Measurements from ENCODE around the gene ASNSD1. TPM values are rescaled to one million over a fixed set of nuclear protein-coding genes. Genes with fewer than 3 reads are reported as not detected.

The ASNSD1 gene
- total RNA-seq (47.0 TPM), polyA plus RNA-seq (44.0 TPM)
- long read RNA-seq, donor 1: 0 reads
- long read RNA-seq, donor 2, transcript ASNSD1-201 (6 exons, 2,450 nt): major isoform, 14 of 42 reads
- long read RNA-seq, donor 2, transcript ASNSD1-209 (4 exons, 581 nt): minor isoform, 10 of 42 reads
- long read RNA-seq, donor 2, partial matches to known transcripts: 16 of 42 reads
- long read RNA-seq, donor 2, other reads (novel, unspliced or antisense): 0 of 42 reads
- long read RNA-seq, donor 3, transcript ASNSD1-201 (6 exons, 2,450 nt): major isoform, 13 of 26 reads
- long read RNA-seq, donor 3, partial matches to known transcripts: 9 of 26 reads
- long read RNA-seq, donor 3, other reads (novel, unspliced or antisense): 0 of 26 reads
- long read RNA-seq, donor 4, transcript ASNSD1-209 (4 exons, 581 nt): minor isoform, 5 of 11 reads
- long read RNA-seq, donor 4, transcript ASNSD1-201 (6 exons, 2,450 nt): major isoform, 6 of 11 reads
- long read RNA-seq, donor 4, partial matches to known transcripts: 0 of 11 reads
- long read RNA-seq, donor 4, other reads (novel, unspliced or antisense): 0 of 11 reads
- long read RNA-seq, donor 5, transcript ASNSD1-201 (6 exons, 2,450 nt): major isoform, 19 of 60 reads
- long read RNA-seq, donor 5, transcript ASNSD1-209 (4 exons, 581 nt): minor isoform, 12 of 60 reads
- long read RNA-seq, donor 5, partial matches to known transcripts: 25 of 60 reads
- long read RNA-seq, donor 5, other reads (novel, unspliced or antisense): 0 of 60 reads
- long read RNA-seq, donor 6, transcript ASNSD1-201 (6 exons, 2,450 nt): major isoform, 6 of 17 reads
- long read RNA-seq, donor 6, partial matches to known transcripts: 6 of 17 reads
- long read RNA-seq, donor 6, other reads (novel, unspliced or antisense): 0 of 17 reads
- long read RNA-seq, donor 7, transcript ASNSD1-201 (6 exons, 2,450 nt): major isoform, 14 of 30 reads
- long read RNA-seq, donor 7, partial matches to known transcripts: 6 of 30 reads
- long read RNA-seq, donor 7, other reads (novel, unspliced or antisense): 5 of 30 reads
- long read RNA-seq, donor 8, partial matches to known transcripts: 0 of 8 reads
- long read RNA-seq, donor 8, other reads (novel, unspliced or antisense): 0 of 8 reads
- long read RNA-seq, donor 9, transcript ASNSD1-201 (6 exons, 2,450 nt): major isoform, 9 of 13 reads
- long read RNA-seq, donor 9, partial matches to known transcripts: 0 of 13 reads
- long read RNA-seq, donor 9, other reads (novel, unspliced or antisense): 0 of 13 reads
- long read RNA-seq, donor 10, transcript ASNSD1-201 (6 exons, 2,450 nt): major isoform, 12 of 22 reads
- long read RNA-seq, donor 10, transcript ASNSD1-209 (4 exons, 581 nt): minor isoform, 10 of 22 reads
- long read RNA-seq, donor 10, partial matches to known transcripts: 0 of 22 reads
- long read RNA-seq, donor 10, other reads (novel, unspliced or antisense): 0 of 22 reads

DNA sequence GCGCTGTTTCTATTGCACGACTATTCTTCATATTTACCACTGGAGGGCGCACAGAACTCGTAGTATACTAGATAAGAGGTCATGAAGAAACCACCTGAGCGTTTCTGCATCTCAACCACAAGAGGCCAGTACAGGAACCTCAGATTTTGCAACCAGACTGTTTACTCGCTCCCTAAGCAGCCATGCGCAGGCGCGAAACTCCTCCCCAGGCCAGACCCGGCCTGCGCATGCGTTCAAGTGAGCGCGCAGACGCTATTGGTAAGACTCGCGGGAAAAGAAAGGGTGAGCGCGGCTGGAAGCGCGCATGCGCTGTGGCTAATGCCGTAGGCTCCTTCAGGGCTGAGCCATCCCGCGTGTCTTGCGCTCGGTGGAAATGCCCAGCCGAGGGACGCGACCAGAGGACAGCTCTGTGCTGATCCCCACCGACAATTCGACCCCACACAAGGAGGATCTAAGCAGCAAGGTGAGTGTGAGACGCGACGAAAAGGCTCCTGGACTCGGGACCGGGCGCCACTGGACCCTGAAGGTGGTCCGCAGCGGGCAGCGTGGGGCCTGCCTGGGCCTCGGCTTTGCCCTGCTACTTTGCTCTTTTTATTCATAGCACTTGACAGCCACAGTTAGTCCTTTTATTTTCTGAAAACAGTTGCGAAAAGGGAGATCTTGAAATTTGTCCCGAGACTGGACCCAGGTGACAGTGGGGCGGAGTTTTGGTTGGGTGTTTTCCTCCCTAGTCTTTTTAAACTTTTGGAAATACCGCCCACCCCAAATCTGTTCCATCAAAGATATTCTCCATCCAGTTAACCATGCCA lies at the start of gene ASNSD1:
TSS of gene ASNSD1 (plus strand) at position 312 of the 809 bp plus-strand sequence. CDS start 4,674 bp downstream, outside the sequence.
- WGBS: under 1% methylated on average over 46 of the region's 46 CpGs
- Histone ChIP-seq H3K27ac (ENCODE audit: low read depth in 1 of 2, low read length in 1 of 2) (peak within 1 kb of the TSS; percentile 29 to 84), H3K36me3 (ENCODE audit: control insufficient read depth in 2 of 2, insufficient read depth in 2 of 2, low read length in 1 of 2) (peaks cover 0 to 7% of the 10 kb centered on the region in 2 donors), H3K9me3 (ENCODE audit: control insufficient read depth in 2 of 2, insufficient read depth in 1 of 2, low read length in 1 of 2) (no peaks in the 10 kb centered on the region), H3K27me3 (ENCODE audit: control insufficient read depth in 2 of 2, insufficient read depth in 1 of 2, low read length in 1 of 2) (no peaks in the 10 kb centered on the region), H3K4me1 (ENCODE audit: control insufficient read depth in 2 of 2, insufficient read depth in 2 of 2, low read length in 2 of 2) (peaks cover 17 to 28% of the 10 kb centered on the region in 2 donors), H3K4me3 (ENCODE audit: low read length in 2 of 2) (peak within 1 kb of the TSS; percentile 66 to 72)
- DNase-seq (ENCODE audit: low read depth in 6 of 9, low spot score in 9 of 9): peak; percentile 99 to 100 (median 99)

- H3K27ac ChIP-seq (ENCODE audit: low read depth in 1 of 2, low read length in 1 of 2): no peak overlapping the region
- 32% methylated on average over 6 of the region's 6 CpGs for WGBS
Observed at GRCh38 chr2:189613077-189613636, 48.1 kb upstream of the ASNSD1 start.

DNA sequence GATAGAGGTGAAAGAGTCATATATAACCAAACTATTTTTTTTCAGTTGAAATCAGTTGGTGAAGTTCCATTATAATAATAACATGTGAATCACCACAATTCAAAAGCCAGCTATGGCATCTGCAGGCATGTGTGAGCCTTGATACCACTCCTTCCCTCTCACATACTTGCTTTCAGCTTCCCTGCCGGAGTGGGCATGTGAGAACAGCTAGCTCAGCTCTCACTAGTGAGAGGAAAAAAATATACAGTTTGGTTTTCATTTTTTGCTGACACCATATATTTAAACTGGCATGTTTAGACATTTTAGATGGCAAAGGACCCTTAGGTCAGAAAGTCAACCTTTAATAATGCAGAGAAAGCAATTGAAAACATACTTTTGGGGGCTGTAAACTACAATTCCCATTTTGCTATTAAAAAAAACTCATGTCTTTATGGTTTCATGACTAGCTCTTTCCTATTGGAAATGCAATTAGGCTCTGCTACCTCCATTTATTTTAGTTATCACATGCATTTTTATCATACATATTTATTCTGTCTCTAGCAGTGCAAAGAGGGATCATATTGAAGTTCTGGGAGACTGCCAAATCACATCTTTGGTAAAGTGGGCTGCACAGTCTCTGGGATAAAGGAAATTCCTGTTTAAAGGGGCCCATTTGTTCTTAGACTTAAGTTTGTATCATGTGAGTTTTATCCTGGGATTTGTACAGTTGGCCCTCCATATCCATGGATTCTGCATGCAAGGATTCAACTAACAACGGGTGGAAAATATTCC lies 47.4 kb upstream of the ASNSD1 start:
- no peak for DNase-seq (ENCODE audit: low read depth in 6 of 9, low spot score in 9 of 9)
- Histone ChIP-seq H3K9me3 (ENCODE audit: control insufficient read depth in 2 of 2, insufficient read depth in 1 of 2, low read length in 1 of 2) (no peaks in the 10 kb centered on the region), H3K27ac (ENCODE audit: low read depth in 1 of 2, low read length in 1 of 2) (no peak overlapping the region), H3K27me3 (ENCODE audit: control insufficient read depth in 2 of 2, insufficient read depth in 1 of 2, low read length in 1 of 2) (no peaks in the 10 kb centered on the region), H3K36me3 (ENCODE audit: control insufficient read depth in 2 of 2, insufficient read depth in 2 of 2, low read length in 1 of 2) (no peaks in the 10 kb centered on the region), H3K4me3 (ENCODE audit: low read length in 2 of 2) (no peak overlapping the region), H3K4me1 (ENCODE audit: control insufficient read depth in 2 of 2, insufficient read depth in 2 of 2, low read length in 2 of 2) (no peaks in the 10 kb centered on the region)
- 74% methylated on average over 2 of the region's 2 CpGs for WGBS

More at GRCh38 chr2:189613077-189613636, 48.1 kb upstream of the ASNSD1 start:
- DNase-seq (ENCODE audit: low read depth in 6 of 9, low spot score in 9 of 9): no peak
- no peaks in the 10 kb centered on the region for H3K4me1 ChIP-seq (ENCODE audit: control insufficient read depth in 2 of 2, insufficient read depth in 2 of 2, low read length in 2 of 2)
- no peaks in the 10 kb centered on the region for H3K36me3 ChIP-seq (ENCODE audit: control insufficient read depth in 2 of 2, insufficient read depth in 2 of 2, low read length in 1 of 2)
- H3K27me3 ChIP-seq (ENCODE audit: control insufficient read depth in 2 of 2, insufficient read depth in 1 of 2, low read length in 1 of 2): no peaks in the 10 kb centered on the region
- H3K4me3 ChIP-seq (ENCODE audit: low read length in 2 of 2): no peak overlapping the region
- H3K9me3 ChIP-seq (ENCODE audit: control insufficient read depth in 2 of 2, insufficient read depth in 1 of 2, low read length in 1 of 2): no peaks in the 10 kb centered on the region

GRCh38 chr2:189614585-189614984 lies 46.7 kb upstream of the ASNSD1 start:
- 98% methylated on average over 4 of the region's 4 CpGs for WGBS

GRCh38 chr2:189618197-189618596 lies 43.1 kb upstream of the ASNSD1 start:
- no peak overlapping the region for H3K27ac ChIP-seq (ENCODE audit: low read depth in 1 of 2, low read length in 1 of 2)
- no peaks in the 10 kb centered on the region for H3K9me3 ChIP-seq (ENCODE audit: control insufficient read depth in 2 of 2, insufficient read depth in 1 of 2, low read length in 1 of 2)
- H3K36me3 ChIP-seq (ENCODE audit: control insufficient read depth in 2 of 2, insufficient read depth in 2 of 2, low read length in 1 of 2): no peaks in the 10 kb centered on the region
- WGBS: 0% methylated on average over 1 of the region's 1 CpG
- no peak overlapping the region for H3K4me3 ChIP-seq (ENCODE audit: low read length in 2 of 2)
- DNase-seq (ENCODE audit: low read depth in 6 of 9, low spot score in 9 of 9): no peak
- no peaks in the 10 kb centered on the region for H3K27me3 ChIP-seq (ENCODE audit: control insufficient read depth in 2 of 2, insufficient read depth in 1 of 2, low read length in 1 of 2)
- H3K4me1 ChIP-seq (ENCODE audit: control insufficient read depth in 2 of 2, insufficient read depth in 2 of 2, low read length in 2 of 2): no peaks in the 10 kb centered on the region

More at GRCh38 chr2:189614585-189614984, 46.7 kb upstream of the ASNSD1 start:
- no peaks in the 10 kb centered on the region for H3K36me3 ChIP-seq (ENCODE audit: control insufficient read depth in 2 of 2, insufficient read depth in 2 of 2, low read length in 1 of 2)
- H3K27me3 ChIP-seq (ENCODE audit: control insufficient read depth in 2 of 2, insufficient read depth in 1 of 2, low read length in 1 of 2): no peaks in the 10 kb centered on the region
- H3K4me1 ChIP-seq (ENCODE audit: control insufficient read depth in 2 of 2, insufficient read depth in 2 of 2, low read length in 2 of 2): no peaks in the 10 kb centered on the region
- H3K9me3 ChIP-seq (ENCODE audit: control insufficient read depth in 2 of 2, insufficient read depth in 1 of 2, low read length in 1 of 2): no peaks in the 10 kb centered on the region
- H3K27ac ChIP-seq (ENCODE audit: low read depth in 1 of 2, low read length in 1 of 2): peak overlapping the region in 1 of 2 donors; percentile 27
- H3K4me3 ChIP-seq (ENCODE audit: low read length in 2 of 2): no peak overlapping the region
- DNase-seq (ENCODE audit: low read depth in 6 of 9, low spot score in 9 of 9): no peak

DNA sequence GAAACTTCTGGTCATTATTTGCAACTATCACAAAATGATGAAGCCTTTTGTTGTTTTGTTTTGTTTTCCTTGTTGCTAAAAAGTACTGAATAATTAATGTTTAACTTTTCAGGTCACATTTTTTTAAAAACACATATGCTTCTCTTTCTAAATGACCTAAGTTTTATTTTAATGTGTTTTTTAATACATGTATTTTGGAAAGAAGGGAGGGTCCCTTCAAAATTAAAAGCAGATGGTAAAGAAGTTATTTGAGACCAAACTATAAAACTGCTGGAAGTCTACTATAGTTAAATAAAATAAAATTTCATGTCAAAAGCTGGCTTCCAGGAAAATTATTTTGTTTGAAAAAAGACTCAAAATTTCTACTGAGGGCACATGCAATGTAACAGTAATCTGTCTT lies 39.5 kb upstream of the ASNSD1 start:
- Histone ChIP-seq H3K36me3 (ENCODE audit: control insufficient read depth in 2 of 2, insufficient read depth in 2 of 2, low read length in 1 of 2) (no peaks in the 10 kb centered on the region), H3K9me3 (ENCODE audit: control insufficient read depth in 2 of 2, insufficient read depth in 1 of 2, low read length in 1 of 2) (no peaks in the 10 kb centered on the region), H3K4me1 (ENCODE audit: control insufficient read depth in 2 of 2, insufficient read depth in 2 of 2, low read length in 2 of 2) (no peaks in the 10 kb centered on the region), H3K4me3 (ENCODE audit: low read length in 2 of 2) (no peak overlapping the region), H3K27me3 (ENCODE audit: control insufficient read depth in 2 of 2, insufficient read depth in 1 of 2, low read length in 1 of 2) (no peaks in the 10 kb centered on the region), H3K27ac (ENCODE audit: low read depth in 1 of 2, low read length in 1 of 2) (no peak overlapping the region)
- DNase-seq (ENCODE audit: low read depth in 6 of 9, low spot score in 9 of 9): no peak

- no peak for DNase-seq (ENCODE audit: low read depth in 6 of 9, low spot score in 9 of 9)
- WGBS: 97% methylated on average over 1 of the region's 1 CpG
- Histone ChIP-seq H3K27me3 (ENCODE audit: control insufficient read depth in 2 of 2, insufficient read depth in 1 of 2, low read length in 1 of 2) (no peaks in the 10 kb centered on the region), H3K27ac (ENCODE audit: low read depth in 1 of 2, low read length in 1 of 2) (no peak overlapping the region), H3K4me1 (ENCODE audit: control insufficient read depth in 2 of 2, insufficient read depth in 2 of 2, low read length in 2 of 2) (no peaks in the 10 kb centered on the region), H3K9me3 (ENCODE audit: control insufficient read depth in 2 of 2, insufficient read depth in 1 of 2, low read length in 1 of 2) (no peaks in the 10 kb centered on the region), H3K36me3 (ENCODE audit: control insufficient read depth in 2 of 2, insufficient read depth in 2 of 2, low read length in 1 of 2) (no peaks in the 10 kb centered on the region), H3K4me3 (ENCODE audit: low read length in 2 of 2) (no peak overlapping the region)
Observed at GRCh38 chr2:189623049-189623448, 38.2 kb upstream of the ASNSD1 start.

All from thymus (tissue), 14 donors.